HG02798 (cell line): Measurements from ENCODE around the gene GALNT14.
"Not testable (repeated sequence)": the region's sequence is repeated elsewhere in the genome, so short reads cannot be mapped to it uniquely, and the experiment has no call there.

ENCODE experiments used
- ATAC-seq: cut with Tn5 transposase; IDR thresholded peaks from one replicate; pipeline ENCODE4 v1.9.1; 2021; ENCODE audit warnings: mild to moderate bottlenecking; ENCODE audit not compliant: unreplicated experiment, poor library complexity

Gene GALNT14, protein sequence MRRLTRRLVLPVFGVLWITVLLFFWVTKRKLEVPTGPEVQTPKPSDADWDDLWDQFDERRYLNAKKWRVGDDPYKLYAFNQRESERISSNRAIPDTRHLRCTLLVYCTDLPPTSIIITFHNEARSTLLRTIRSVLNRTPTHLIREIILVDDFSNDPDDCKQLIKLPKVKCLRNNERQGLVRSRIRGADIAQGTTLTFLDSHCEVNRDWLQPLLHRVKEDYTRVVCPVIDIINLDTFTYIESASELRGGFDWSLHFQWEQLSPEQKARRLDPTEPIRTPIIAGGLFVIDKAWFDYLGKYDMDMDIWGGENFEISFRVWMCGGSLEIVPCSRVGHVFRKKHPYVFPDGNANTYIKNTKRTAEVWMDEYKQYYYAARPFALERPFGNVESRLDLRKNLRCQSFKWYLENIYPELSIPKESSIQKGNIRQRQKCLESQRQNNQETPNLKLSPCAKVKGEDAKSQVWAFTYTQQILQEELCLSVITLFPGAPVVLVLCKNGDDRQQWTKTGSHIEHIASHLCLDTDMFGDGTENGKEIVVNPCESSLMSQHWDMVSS

DNA sequence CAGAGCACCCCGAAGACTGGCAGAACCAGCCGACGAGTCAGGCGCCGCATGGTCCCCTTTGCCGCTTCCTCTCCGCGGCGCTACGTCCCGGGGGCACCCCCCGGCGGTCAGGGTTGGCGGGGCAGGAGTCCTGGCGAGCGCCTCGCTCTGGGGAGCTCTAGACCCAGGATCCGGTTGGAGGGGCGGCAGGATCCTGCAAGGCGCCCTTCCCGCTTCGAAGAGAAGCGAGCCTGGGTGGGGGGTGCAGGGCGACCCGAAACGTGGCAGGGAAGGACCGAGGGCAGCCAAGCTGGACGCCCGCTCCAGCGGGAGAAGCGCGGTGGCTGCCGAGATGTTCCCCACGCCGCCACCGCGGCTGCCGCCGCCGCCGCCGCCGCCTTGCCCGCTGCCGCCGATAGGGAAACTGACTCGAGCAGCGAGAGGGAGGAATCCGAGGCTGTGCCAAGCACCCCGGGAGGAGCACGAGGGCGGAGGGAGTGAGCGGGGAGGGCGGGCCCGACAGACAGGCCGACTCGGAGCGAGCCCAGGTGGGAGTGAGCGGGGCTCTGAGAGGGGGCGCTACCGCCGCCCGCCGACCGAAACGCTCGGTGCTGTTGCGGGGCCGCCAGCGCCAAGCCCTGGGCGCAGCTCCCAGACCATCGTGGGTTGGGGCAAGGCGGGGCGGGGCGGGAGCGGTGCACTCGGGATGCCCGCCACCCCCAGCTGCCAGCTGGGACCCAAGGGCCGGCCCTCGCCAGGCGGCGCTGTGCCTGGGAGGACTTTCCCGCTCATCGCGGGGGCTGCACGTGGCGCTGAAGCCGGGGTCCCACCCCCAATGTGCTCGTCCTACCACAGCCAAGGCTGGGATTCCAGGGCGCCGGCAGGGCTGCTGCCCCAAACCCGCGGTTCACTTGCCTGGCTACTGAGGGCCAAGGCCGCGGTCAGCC is at the start of gene GALNT14:
GALNT14 (minus strand) TSS at position 404 of the 926 bp plus-strand sequence; CDS start at position 50, 354 bp downstream.
- peak; percentile 54 for ATAC-seq

DNA sequence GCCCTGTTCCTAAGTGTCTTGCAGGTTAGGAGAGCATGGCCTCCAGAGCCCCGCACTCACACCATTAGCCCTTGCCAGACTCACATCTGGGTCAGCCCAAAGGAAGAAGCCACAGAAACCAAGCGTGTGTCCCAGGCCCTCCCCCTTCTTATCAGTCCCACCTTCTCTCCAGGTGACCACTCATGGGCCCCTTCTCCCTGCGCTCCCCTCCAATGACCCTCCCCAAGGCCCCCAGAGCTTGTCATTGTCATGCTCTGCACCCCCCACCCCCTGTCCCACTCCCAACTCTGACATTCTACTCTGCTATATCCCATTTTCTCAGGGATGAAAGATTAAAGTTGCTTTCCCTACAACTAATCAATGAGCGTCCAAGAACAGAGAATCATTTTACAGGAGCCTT is 48.9 kb upstream of the GALNT14 start:
- ATAC-seq, result no peak

DNA sequence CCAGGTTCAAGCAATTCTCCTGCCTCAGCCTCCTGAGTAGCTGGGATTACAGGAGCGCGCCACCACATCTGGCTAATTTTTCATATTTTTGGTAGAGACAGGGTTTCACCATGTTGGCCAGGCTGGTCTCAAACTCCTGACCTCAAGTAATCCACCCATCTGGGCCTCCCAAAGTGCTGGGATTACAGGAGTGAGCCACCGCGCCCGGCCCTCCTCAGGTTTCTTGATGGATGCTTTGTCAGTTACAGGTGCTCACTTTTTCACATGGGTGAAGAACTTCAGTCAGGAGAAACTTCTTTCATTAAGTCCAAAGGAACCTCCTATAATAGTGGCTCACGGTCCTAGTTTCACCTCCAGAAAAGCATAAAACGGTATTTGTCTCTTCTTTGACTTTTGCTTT is 45.7 kb upstream of the GALNT14 start:
- ATAC-seq, result not testable (repeated sequence)

DNA sequence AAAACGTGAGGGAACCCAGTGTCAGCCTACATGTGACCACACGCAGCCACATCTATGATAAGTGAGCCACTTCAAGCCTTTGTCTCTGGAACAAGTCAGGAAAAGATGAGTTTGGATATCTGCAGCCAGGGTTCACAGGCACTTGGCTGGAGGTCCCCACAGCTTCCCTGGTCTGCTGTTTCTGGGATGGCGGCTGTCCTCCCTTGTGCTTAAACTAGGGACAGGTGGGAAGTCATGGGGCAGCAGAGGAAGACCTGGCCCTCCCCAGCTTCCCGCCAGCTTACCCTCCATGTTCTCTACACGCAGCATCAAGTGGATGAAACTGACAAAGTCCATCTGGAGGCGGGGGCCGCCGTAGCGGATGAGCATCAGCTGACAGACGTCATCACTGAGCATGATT is 38.5 kb upstream of the GALNT14 start:
- no peak for ATAC-seq

DNA sequence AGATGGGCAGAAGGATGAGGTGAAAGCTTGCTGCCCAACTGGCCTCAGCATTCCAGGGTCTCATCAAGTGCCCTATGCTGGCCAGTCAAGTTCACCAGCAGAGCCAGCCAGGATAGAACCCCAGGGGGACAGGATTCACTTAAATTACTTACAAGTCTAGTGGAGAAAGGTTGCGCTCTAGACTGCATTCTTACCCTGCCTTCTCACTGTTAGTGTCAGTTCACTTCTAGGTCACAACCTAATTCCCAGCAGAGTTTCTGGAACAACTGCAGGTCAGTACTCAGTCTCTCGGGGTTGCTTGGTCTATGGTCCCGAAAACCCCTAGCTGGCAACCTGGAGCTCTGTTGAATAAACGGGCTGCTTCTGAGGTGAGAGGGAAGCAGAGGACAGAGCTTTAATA is 32.9 kb upstream of the GALNT14 start:
- ATAC-seq, result no peak

DNA sequence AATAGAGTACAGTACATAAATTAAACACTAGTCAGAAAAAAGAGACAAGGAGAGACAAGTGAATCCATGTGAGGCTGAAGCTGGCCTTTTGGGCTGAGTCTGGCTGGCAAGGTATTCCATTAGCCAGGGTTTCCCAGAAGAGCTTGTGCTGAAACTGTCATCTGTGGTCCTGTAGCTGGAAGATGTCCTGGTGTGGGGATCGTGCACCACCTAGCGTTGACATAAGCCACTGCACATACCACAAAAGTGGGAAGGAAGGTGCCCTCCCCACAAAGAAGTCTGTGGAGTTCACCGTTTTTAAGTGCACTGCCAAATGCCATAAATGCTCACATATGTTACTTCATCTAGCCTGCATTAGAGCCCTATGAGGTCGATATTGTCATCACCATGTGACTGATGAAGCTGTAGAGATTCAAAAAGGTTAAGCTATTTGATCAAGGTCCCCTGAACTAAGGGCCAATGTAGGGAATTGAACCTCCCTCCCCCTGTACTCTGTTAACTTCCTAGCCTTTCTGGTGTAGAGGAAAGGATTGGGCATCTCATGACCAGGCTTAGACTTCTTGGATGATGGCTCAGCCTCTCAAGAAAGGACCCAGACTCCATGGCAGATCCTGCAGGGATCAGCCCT is 31.9 kb upstream of the GALNT14 start:
- ATAC-seq, result peak; percentile 85

DNA sequence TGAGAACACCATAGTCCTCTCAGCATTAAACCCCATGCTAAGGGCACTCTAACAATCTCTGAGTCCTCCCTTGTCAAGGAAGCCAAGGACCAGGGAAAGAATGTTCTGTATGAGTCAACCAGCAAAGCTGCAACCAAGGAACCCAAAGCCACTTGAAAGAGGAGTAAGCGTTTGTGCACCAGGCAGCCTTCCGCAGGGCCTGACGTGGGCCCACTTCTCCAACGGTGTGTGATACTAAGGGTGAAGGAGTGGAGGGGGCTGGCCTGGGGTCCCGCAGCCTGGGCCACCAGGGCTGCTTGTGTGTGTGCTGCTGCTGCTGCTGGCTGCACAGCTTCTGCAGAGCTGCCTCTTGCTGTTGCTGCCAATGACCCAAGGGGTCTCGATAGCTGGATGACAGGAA is 30.1 kb upstream of the GALNT14 start:
- ATAC-seq, result no peak

DNA sequence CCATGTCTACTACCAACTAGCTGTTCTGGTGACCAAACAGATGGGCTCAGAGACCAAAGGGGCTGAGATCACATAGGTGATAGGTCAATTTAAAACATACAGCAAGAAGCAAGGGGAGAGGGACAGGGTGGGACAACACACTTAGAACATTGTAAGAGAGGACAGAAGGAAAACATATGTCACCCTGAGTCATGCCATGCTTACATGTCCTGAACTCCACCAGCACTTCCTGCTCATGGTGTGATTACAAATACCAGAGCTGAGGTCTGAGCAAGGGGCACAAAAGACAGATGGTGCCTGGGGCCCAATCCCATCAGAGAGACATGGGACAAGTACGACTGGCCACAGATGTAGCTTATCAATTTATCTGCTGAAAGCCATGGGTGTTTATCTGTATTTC is 28.7 kb upstream of the GALNT14 start:
- ATAC-seq, result no peak

DNA sequence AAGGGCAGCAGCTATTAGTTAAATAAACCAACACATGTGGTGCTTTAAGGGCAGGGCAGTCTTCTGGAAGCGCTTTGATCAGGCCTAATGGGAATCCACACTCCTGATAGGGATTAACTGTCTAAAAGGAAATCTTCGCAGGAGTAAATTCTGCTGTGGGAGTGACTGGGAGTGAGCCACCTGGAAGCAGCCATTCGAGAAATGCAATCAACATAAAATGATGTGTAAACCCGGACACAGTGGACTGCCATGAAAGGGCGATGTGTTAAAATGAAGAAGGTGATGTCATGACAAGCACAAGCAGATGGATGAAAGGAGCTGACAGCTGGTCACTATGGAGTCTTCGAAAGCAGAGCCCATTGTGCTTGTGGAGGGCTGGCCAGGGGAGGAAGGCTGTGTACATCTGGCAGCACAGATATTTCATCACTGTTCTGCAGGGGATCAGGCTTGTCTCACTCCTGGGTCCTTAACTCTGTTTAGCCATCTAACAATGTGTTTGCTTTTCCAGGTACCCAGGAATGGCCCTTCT is 24.8 kb upstream of the GALNT14 start:
- no peak for ATAC-seq

DNA sequence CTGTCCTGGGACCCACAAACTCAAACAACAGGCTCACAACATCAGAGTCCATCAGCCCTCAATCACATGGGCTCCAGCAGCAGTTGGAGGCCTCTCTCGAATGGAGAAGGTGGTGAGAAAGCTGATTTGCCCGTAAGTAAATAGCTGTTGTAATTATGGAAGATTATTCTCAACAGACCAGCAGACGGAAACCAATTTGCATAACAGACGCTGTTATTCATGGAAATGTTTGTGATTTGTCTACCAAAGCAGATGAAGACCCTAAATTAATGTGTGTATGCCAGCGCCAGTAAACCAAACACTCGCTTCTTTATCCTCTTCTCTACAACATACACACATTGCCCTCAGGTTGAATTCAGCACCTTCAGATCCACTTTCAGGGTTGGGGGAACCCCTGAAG is 23.4 kb upstream of the GALNT14 start:
- ATAC-seq, result no peak

DNA sequence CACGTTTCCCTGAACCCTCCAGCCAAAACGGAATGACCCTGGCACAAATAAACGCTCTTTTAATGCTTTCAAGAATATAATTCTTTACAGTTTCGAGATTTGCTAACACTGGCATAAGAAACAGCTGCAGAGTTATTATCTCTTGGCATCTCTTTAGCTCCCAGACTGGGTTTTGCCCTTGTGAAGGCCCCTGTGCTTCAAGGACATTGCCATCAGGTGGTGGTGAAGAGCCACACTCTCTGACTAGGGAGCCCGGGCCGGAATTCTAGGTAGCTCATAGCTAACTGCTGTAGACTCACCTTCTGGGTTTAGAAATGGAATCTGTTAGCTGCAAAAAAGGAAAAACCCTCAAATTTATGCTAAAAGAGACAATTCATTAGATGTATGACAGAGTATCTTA is 13.3 kb upstream of the GALNT14 start:
- ATAC-seq, result no peak

DNA sequence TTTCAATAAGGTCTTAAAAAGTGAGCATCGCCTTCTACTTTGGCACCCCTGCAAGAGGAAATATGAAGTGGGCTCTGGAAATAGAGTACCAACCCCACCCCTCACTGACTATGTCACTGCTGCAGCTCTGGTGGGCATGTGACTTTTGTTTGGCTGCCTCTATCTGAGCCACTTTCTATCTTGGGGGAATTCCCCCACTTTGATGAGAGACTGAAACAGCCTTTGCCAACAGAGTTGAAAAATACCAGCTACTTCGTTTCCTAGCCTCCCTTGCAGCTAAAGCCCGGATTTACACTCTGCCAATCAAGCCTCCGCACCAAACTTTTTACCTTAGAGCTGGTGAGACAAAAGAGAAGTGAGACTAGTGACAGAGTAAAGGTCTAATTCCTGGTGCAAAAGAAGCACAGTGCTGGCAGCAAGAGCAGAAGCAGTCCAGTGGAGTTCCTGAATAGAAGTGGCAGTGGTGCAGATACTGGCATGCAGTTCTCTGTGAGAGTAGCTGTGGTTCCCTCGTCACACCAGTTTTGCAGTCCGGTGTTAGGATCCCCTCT is 12.0 kb upstream of the GALNT14 start:
- ATAC-seq, result no peak

DNA sequence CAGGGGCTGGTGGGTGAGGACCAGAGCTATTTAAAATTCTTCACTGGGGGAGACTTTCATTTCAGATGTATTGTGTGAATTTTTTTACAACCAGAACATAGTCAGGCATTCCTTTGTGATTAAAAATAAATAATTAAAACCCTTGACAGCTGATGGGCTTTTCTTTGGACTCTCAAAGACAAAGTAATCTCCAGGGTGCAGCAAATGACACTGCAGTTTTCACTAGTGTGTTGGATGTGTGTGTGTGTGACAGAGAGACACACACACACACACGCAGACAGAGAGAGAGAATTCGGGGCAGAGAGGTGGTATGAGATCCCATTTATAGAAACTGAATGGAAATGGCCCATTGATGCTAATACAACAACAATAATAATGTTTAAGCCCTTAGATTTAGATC is 10.3 kb upstream of the GALNT14 start:
- ATAC-seq, result no peak

DNA sequence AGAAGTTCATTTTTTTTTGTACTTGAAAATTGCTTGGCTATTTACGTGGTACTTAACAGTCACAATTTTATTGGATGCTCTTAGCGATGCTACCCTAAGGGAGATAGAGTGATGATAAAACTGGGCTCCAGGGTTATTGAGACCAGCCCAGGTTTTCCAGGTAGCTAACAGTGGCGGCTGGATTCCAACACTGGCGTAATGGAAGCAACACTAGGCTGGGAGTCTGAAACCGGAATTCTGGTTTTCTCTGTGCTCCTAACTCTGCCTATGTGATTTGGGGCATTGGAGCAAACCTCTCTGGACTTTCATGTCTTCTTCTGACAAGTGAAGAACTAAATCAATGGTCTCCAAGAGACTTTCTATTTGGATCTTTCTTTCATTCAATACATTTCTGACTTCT is 9.4 kb upstream of the GALNT14 start:
- ATAC-seq, result no peak

DNA sequence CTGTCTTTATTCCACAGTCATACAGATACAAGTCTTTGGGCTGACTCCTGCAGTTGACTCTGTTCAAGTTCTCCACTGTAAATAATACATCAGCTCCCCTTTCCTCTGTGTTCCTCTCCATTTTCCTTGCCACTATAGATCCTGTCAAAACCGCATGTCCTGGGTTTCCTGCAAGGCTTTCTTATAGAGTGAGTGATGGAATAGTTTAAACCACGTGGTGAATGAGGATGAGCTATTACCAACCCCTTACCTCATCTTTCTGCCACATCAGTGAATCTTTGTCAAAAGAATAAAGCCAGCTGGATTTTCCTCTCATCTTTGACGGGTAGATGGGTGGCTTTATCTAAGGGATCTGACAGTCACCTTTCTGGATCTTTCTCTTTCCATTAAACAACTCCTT is 3.9 kb upstream of the GALNT14 start:
- no peak for ATAC-seq

DNA sequence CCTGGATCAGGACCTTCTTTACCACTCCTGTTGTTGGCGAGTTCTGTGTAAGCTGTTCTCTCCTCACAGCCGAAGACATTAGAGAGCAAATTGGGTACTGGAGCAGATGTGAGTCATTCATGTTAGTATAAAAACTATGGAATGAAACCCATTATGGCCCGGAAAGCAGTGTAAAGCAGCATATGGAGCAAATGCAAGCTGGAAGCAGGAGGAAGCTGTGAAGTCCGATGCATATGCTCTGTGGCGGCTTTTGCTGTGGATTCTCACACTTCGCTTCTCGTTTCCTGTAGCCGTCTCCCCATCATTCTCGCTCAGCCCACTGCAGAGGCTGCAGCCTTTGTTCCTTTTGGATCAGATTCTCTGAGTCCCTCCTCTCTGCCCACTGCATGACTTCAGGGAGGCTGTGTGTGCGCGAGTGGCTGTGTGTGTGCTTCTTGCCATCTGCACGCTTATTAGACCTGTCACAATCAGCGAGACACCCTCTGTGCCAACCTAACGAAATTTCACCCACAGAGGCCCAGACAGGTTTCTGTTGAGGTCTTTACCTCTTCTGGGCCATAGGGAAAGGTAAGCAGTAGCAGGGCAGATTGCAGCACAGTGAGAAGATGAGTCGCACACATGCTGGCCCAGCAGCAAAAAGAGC is 3.3 kb upstream of the GALNT14 start:
- ATAC-seq, result no peak

DNA sequence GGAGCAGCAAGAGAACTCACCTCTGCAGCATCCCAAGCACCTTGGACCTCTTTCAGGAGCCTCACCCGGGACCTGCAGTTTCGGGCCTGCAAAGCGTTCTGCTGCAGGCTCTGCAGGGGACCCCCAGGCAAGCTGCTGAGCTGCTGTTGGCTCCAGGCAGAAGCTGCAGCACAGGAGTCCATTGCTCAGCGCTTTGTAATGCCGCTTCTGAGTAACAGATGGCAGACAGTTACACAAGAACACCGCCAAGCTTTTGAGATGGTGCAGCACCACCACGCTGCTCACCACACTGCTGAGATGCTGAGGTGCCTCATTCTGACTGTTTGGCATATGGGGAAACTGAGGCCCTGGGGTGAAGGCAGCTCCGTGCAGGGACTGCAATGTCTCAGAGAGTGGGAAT is 1.9 kb upstream of the GALNT14 start:
- no peak for ATAC-seq

DNA sequence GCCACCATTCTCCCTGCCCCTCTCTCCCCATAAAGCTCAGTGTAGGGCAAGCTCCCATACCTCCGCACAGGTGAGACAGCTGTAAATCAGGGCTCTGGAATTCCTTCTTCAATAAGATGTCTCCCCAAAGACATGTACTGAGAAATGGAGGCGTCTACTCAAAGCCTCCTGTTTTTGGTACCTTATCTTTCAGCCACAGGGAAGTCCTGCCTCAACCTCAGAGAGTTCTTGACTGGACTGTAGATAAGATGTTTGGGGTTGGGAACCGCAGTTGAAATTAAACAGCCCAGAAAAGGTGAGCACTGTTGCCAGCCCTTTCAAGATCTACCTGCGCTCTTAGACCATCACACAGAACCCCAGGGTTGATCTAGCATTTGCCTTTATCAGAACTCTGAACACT is 1.4 kb upstream of the GALNT14 start:
- ATAC-seq, result no peak

DNA sequence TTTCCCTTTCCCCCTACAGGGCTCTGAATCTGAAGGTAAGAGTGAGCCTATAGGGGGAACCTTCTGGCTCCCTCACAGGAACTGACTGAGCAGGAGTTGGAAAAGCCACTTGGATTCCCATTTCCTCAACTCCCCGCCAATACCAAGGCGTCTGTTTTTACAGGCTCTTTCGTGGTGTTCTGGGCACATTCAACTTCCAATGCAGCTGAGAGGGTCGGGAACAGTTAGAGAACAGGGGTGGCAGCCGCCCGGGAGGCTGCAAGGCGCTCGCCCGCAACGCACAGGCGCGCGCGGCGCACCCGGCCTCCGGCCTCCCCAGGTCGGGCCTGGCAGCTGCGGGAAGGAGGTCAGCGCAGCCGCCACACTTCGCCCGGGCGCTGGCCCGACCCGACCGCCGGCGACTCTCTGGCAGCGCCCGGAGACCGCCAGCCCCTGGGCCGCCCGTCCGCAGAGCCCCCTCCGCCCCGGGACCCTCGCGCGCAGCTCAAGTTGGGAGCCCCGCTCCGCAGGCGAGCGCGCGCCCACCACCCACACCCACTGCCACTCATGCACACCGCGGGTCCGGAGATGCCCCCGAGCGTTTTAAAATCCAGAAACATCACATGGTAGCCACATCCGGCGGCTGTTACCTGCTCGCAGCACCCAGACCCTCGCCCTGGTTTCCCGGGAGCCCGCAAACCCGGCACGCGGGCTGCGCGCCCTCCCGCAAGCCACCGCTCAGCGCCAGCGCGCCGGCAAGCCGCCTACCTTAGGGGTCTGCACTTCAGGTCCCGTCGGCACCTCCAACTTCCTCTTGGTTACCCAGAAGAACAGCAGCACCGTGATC is 816 bp downstream of the GALNT14 start:
- no peak for ATAC-seq
